Measurements from ENCODE around the gene OR5L1.

OR5L1 gene

GRCh38 chr11:55811067-55811466 is at the start of gene OR5L1:
OR5L1 (plus strand) TSS chr11:55811367; CDS start chr11:55811467, 100 bp downstream.
- DNase-seq = no peak

- no peak for DNase-seq
Observed at GRCh38 chr11:55773138-55773537, 38.0 kb upstream of the OR5L1 start, which contains the start of gene OR5D13. OR5D13 (plus strand) TSS chr11:55773438; CDS start chr11:55773438, 0 bp downstream.

GRCh38 chr11:55791606-55792005 is 19.6 kb upstream of the OR5L1 start:
- DNase-seq = no peak

GRCh38 chr11:55793321-55793720 is 17.8 kb upstream of the OR5L1 start:
- no peak for DNase-seq

- no peak for DNase-seq
Observed at GRCh38 chr11:55795256-55795655, 15.9 kb upstream of the OR5L1 start, which contains the start of gene OR5D14. OR5D14 (plus strand) TSS chr11:55795556; CDS start chr11:55795556, 0 bp downstream.

- no peak for DNase-seq
Observed at GRCh38 chr11:55806248-55806647, 4.9 kb upstream of the OR5L1 start.

GRCh38 chr11:55819330-55819729 is 8.2 kb downstream of the OR5L1 start, which contains the start of gene OR5D18:
OR5D18 (plus strand) TSS chr11:55819630; CDS start chr11:55819630, 0 bp downstream.
- DNase-seq = no peak

- no peak for DNase-seq
Observed at GRCh38 chr11:55826919-55827318, 15.8 kb downstream of the OR5L1 start, which contains the start of gene OR5L2. OR5L2 (plus strand) TSS chr11:55827219; CDS start chr11:55827219, 0 bp downstream.

- DNase-seq = no peak
Observed at GRCh38 chr11:55838452-55838851, 27.3 kb downstream of the OR5L1 start, which contains the start of gene OR5D16. OR5D16 (plus strand) TSS chr11:55838752; CDS start chr11:55838752, 0 bp downstream.

GRCh38 chr11:55847453-55847852 is 36.3 kb downstream of the OR5L1 start:
- no peak for DNase-seq

- no peak for DNase-seq
Observed at GRCh38 chr11:55849037-55849436, 37.9 kb downstream of the OR5L1 start.

GRCh38 chr11:55852141-55852540 is 41.0 kb downstream of the OR5L1 start:
- no peak for DNase-seq

GRCh38 chr11:55854704-55855103 is 43.5 kb downstream of the OR5L1 start:
- DNase-seq = no peak

Data from NCI-H1694 (cell line).